Peyer's patch (tissue), 4 donors: ENCODE measurements around the gene PLA2G4B. TPM values are rescaled to one million over a fixed set of nuclear protein-coding genes. Genes with fewer than 3 reads are reported as not detected.

Source experiments
- DNase-seq, 3 donors: peaks; one replicate each; pipeline ENCODE4 v3.0.0-alpha.2; 2017 to 2019
- H3K27ac ChIP-seq, 4 donors: fragments of 200-600 bp; sonication (generic); one replicate each; pipeline ENCODE4 v1.5.1; 2016 to 2019
- H3K27me3 ChIP-seq, 2 donors: fragments of 200-600 bp; sonication (generic); one replicate each; pipeline ENCODE4 v1.5.1; 2019
- H3K36me3 ChIP-seq, 3 donors: fragments of 200-600 bp; sonication (generic); one replicate each; pipeline ENCODE4 v1.5.1; 2016 to 2019
- H3K4me1 ChIP-seq, 4 donors: fragments of 200-600 bp; sonication (generic); one replicate each; pipeline ENCODE4 v1.5.1; 2016 to 2019
- H3K4me3 ChIP-seq, 4 donors: fragments of 200-600 bp; sonication (generic); 1 replicate in 3 of 4; 2 replicates in 1 of 4; pipeline ENCODE4 v1.5.1; 2016 to 2019; ENCODE audit warnings: mild to moderate bottlenecking in 1 of 4
- H3K9me3 ChIP-seq, 4 donors: fragments of 200-600 bp; sonication (generic); one replicate each; pipeline ENCODE4 v1.5.1; 2016 to 2019; ENCODE audit warnings: mild to moderate bottlenecking in 1 of 4
- CTCF ChIP-seq, 6 experiments: fragments of 450-650 bp in 4 of 6; fragments of 200-600 bp in 2 of 6; sonication (generic) in 1 of 6; IDR thresholded peaks; one replicate each; pipeline ENCODE4 v1.5.1; 2017 to 2019; ENCODE audit warnings: antibody characterized with exemption in 6 of 6, mild to moderate bottlenecking in 3 of 6, moderate library complexity in 1 of 6
- POLR2A ChIP-seq, 2 donors: fragments of 450-650 bp; IDR thresholded peaks; one replicate each; pipeline ENCODE4 v1.5.1; 2017; ENCODE audit warnings: antibody characterized with exemption in 2 of 2, mild to moderate bottlenecking in 2 of 2, moderate library complexity in 2 of 2
- total RNA-seq, 4 donors: library from RNA; depleted of rRNA; stranded (reverse); fragments of >200 nt; gene quantifications; one replicate each; pipeline ENCODE4 v1.1.0, GENCODE V29; 2016

The PLA2G4B gene
- total RNA-seq, 4 donors from 2014 or later = 7.2 to 15.3 (median 13.3) TPM

GRCh38 chr15:41843571-41843970 lies 4.9 kb downstream of the PLA2G4B start:
- DNase-seq = no peak
- no peak overlapping the region for H3K27ac ChIP-seq
- no peaks in the 10 kb centered on the region for H3K27me3 ChIP-seq
- no peak overlapping the region for H3K4me3 ChIP-seq
- no peak for TF ChIP-seq POLR2A (IDR thresholded peaks at IDR 0.05)
- TF ChIP-seq CTCF (IDR thresholded peaks at IDR 0.05) = no peak
- H3K36me3 ChIP-seq = peaks cover 0 to 65% (median 0%) of the 10 kb centered on the region in 3 donors
- no peaks in the 10 kb centered on the region for H3K4me1 ChIP-seq
- H3K9me3 ChIP-seq = no peaks in the 10 kb centered on the region

GRCh38 chr15:41844814-41845213 lies 6.2 kb downstream of the PLA2G4B start:
- no peak for DNase-seq
- H3K27me3 ChIP-seq = no peaks in the 10 kb centered on the region
- no peak overlapping the region for H3K4me3 ChIP-seq
- peaks cover 0 to 65% (median 0%) of the 10 kb centered on the region in 3 donors for H3K36me3 ChIP-seq
- no peaks in the 10 kb centered on the region for H3K4me1 ChIP-seq
- H3K27ac ChIP-seq = no peak overlapping the region
- no peaks in the 10 kb centered on the region for H3K9me3 ChIP-seq
- TF ChIP-seq CTCF (IDR thresholded peaks at IDR 0.05) = no peak

DNA sequence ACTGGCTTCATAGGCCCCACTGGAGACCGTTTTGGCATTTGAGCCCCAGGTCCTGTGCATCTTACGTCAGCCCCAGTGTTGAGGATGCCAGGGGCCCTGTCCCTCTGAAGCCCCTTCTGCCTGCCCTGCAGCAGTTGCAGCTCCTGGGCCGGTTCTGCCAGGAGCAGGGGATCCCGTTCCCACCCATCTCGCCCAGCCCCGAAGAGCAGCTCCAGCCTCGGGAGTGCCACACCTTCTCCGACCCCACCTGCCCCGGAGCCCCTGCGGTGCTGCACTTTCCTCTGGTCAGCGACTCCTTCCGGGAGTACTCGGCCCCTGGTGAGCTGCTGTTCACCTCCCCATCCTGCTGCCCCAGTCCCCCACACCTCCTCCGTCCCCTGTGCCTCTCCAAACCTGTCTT lies 8.6 kb downstream of the PLA2G4B start:
- no peak overlapping the region for H3K4me3 ChIP-seq
- TF ChIP-seq POLR2A (IDR thresholded peaks at IDR 0.05) = no peak
- no peaks in the 10 kb centered on the region for H3K27me3 ChIP-seq
- no peak for DNase-seq
- H3K36me3 ChIP-seq = peaks cover 0 to 48% (median 0%) of the 10 kb centered on the region in 3 donors
- no peak overlapping the region for H3K27ac ChIP-seq
- no peaks in the 10 kb centered on the region for H3K4me1 ChIP-seq
- H3K9me3 ChIP-seq = no peaks in the 10 kb centered on the region

DNA sequence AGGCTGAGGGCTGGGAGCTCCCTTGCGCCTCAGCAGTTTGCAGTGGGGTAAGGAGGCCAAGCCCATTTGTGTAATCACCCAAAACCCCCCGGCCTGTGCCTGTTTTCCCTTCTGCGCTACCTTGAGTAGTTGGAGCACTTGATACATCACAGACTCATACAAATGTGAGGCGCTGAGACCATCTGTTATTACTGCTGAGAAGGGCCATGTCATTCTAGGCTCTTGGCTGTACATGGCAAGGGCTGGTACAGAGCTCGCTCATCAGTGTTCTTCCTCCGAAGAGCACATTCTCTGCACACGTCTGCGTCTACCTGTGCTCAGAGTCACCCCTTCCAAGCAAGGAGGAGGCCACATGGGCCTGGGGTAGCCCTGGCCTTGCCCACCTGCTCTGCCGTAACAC lies 9.3 kb downstream of the PLA2G4B start:
- Histone ChIP-seq H3K27me3 (no peaks in the 10 kb centered on the region), H3K4me1 (no peaks in the 10 kb centered on the region), H3K36me3 (peaks cover 0 to 46% (median 0%) of the 10 kb centered on the region in 3 donors), H3K4me3 (no peak overlapping the region), H3K27ac (no peak overlapping the region), H3K9me3 (no peaks in the 10 kb centered on the region)
- no peak for DNase-seq
- TF ChIP-seq POLR2A (IDR thresholded peaks at IDR 0.05) (no peak), CTCF (IDR thresholded peaks at IDR 0.05) (no peak)

- no peak overlapping the region for H3K4me3 ChIP-seq
- no peaks in the 10 kb centered on the region for H3K4me1 ChIP-seq
- H3K27ac ChIP-seq = no peak overlapping the region
- H3K36me3 ChIP-seq = peaks cover 0 to 46% (median 0%) of the 10 kb centered on the region in 3 donors
- DNase-seq = no peak
- no peaks in the 10 kb centered on the region for H3K27me3 ChIP-seq
- H3K9me3 ChIP-seq = no peaks in the 10 kb centered on the region
- no peak for TF ChIP-seq POLR2A (IDR thresholded peaks at IDR 0.05)
- no peak for TF ChIP-seq CTCF (IDR thresholded peaks at IDR 0.05)
Measured at GRCh38 chr15:41848631-41849030, 10.0 kb downstream of the PLA2G4B start.

- H3K4me3 ChIP-seq = no peak overlapping the region
- no peak overlapping the region for H3K27ac ChIP-seq
Measured at GRCh38 chr15:41849204-41849603, 10.6 kb downstream of the PLA2G4B start.

More at GRCh38 chr15:41849204-41849603, 10.6 kb downstream of the PLA2G4B start:
- H3K4me1 ChIP-seq = no peaks in the 10 kb centered on the region
- no peak for DNase-seq
- no peaks in the 10 kb centered on the region for H3K27me3 ChIP-seq
- peaks cover 0 to 42% (median 0%) of the 10 kb centered on the region in 3 donors for H3K36me3 ChIP-seq
- no peaks in the 10 kb centered on the region for H3K9me3 ChIP-seq
- TF ChIP-seq POLR2A (IDR thresholded peaks at IDR 0.05) = no peak
- no peak for TF ChIP-seq CTCF (IDR thresholded peaks at IDR 0.05)
